Cardiac septum (tissue), 1 donor: ENCODE measurements around the gene UAP1. TPM values are rescaled to one million over a fixed set of nuclear protein-coding genes. Genes with fewer than 3 reads are reported as not detected.

Experiments
- DNase-seq: peaks from one replicate; pipeline ENCODE4 v3.0.0-alpha.2; 2020; ENCODE audit warnings: low spot score
- intact Hi-C: fragments of 100-400 bp; cut with DNase I; formaldehyde crosslinking; loops from one replicate; pipeline ENCODE4 v1.14.0; 2022
- long read RNA-seq: library from polyadenylated mRNA; unstranded; transcript quantifications from one replicate; pipeline ENCODE4 v2.0.0, GENCODE V29; 2021
- total RNA-seq: library from RNA; stranded (reverse); fragmentation: NEBNext Ultra II Directional; extraction: Animal tissue kit (Norgen Biotek cat#: 25700); gene quantifications from one replicate; pipeline ENCODE4 v1.2.1, GENCODE V29; 2021
- donor health status: DM: no; HTN: no; CAD: no.

The UAP1 gene
- 24.4 TPM for total RNA-seq
- long read RNA-seq, transcript UAP1-201 (11 exons, 2,377 nt) = major isoform, 27 of 38 reads
- long read RNA-seq, partial matches to known transcripts = 3 of 38 reads
- long read RNA-seq, other reads (novel, unspliced or antisense) = 6 of 38 reads

DNA sequence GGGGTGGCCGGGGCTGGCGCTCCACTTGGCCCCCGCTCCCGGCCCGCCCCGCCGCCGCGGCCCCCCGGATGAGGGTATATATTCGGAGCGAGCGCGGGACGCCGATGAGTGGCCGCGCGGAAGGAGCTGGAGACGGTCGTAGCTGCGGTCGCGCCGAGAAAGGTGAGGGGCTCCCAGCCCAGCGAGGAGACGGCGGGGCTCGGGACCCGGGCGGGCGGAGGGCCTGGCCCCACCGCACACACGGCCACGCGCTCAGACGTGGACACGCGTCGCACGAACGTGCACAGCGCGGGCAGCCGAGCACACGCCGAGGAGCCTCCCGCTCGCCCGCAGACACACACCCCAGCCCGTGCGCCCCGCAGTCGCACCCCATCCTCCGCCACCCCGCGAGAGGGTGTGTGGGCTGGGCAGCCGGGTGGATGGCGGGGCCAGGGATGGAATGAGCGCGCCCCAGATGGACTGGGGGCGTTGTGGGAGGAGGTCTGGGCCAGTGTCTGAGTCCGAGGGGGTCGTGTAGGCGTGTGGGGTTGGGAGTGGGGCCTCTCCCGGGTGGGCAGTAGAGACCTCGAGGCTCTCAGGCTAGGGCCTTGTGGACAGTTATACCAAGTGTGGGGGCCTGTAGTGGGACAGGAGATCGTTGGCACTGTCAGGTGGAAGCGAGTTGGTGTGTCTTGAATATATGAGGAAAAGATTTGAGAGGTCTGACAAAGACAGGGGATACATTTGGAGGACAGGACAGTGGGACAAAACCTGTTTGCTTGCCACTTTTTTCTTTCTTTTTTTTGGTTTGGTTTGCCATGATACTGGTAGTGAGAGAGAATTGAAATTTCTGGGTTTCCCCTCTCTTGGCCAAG is at the start of gene UAP1:
TSS of gene UAP1 (plus strand) at position 107 of the 854 bp plus-strand sequence. CDS start 4,347 bp downstream, outside the sequence.
- DNase-seq = no peak

DNA sequence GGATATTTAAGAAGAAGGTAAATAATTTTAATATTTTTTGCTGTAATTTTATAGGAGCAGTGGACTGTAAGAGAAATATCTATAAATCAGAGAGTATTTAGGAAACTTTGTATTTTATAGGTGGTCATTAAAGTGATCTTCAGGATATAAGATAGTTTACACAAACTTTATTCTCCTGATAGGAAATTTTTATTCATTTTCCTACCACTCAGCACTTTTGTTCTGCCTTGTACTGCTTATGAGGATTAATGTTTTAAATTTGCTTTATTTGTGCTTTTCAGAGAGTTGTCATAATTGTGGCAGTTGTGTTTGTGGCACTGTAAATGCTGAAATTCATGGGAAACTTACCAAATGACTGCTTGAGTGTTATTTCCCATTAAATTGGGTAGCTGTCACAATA is 34.2 kb upstream of the UAP1 start:
- intact Hi-C loops = no loop called here

More for the DNA sequence above, at the start of gene UAP1:
- intact Hi-C loops = loop anchor here (1.0 kb wide), 1 partner anchor 65 kb away; the partner anchor contains the start of gene UHMK1

GRCh38 chr1:162530307-162530987 is 31.1 kb upstream of the UAP1 start:
- intact Hi-C loops = no loop called here
- DNase-seq = no peak

More for the DNA sequence above, 34.2 kb upstream of the UAP1 start:
- no peak for DNase-seq

- no peak for DNase-seq
- intact Hi-C loops = no loop called here
Measured at GRCh38 chr1:162530988-162531319, 30.6 kb upstream of the UAP1 start.

GRCh38 chr1:162535501-162535900 is 26.0 kb upstream of the UAP1 start:
- no peak for DNase-seq
- intact Hi-C loops = no loop called here

GRCh38 chr1:162536511-162536910 is 25.0 kb upstream of the UAP1 start:
- intact Hi-C loops = no loop called here
- DNase-seq = no peak

- intact Hi-C loops = no loop called here
- DNase-seq = no peak
Measured at GRCh38 chr1:162537216-162537615, 24.3 kb upstream of the UAP1 start.

- intact Hi-C loops = no loop called here
- DNase-seq = no peak
Measured at GRCh38 chr1:162538815-162539431, 22.6 kb upstream of the UAP1 start.

- intact Hi-C loops = no loop called here
Measured at GRCh38 chr1:162541619-162542141, 19.8 kb upstream of the UAP1 start.

GRCh38 chr1:162543228-162543627 is 18.3 kb upstream of the UAP1 start:
- DNase-seq = no peak
- intact Hi-C loops = no loop called here

More at GRCh38 chr1:162541619-162542141, 19.8 kb upstream of the UAP1 start:
- DNase-seq = no peak

DNA sequence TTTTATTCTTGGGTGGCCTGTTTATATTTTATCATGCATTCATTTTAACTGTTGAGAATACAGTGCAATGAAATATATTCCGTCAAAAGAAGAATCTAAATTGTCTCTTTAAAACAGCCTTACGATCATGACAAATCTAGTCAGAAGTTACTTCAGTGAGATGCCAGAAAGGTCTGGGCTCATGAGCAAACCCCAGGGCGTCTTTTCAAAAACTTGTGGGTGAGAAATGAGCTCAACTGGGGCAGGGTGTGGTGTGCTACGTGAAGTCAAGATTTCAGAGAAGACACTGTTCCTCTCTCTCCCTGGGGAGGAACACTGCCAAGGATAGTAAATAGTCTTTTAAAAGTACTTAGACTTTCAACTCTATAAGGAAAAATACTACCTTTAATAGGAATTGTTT is 13.4 kb upstream of the UAP1 start:
- intact Hi-C loops = no loop called here
- DNase-seq = no peak

GRCh38 chr1:162549001-162549400 is 12.5 kb upstream of the UAP1 start:
- intact Hi-C loops = no loop called here
- no peak for DNase-seq

DNA sequence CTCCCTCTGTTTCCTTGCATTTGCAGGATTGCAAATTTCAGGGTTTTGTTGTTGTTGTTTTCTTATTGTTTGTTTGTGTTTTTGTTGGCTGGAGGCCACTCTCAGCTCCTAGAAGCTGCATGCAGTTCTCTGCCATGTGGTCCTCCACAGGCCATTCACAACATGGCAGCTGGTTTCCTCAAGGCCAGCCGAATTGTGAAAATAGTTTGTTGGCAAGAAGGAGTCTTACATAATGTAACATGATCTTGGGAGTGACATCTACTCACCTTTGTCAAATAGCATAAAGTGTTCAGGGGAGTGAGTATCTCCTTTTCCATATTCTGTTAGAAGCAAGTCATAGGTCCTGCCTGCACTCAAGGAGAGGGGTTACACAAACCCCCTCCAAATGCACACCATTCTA is 10.6 kb upstream of the UAP1 start:
- DNase-seq = no peak
- intact Hi-C loops = no loop called here

GRCh38 chr1:162551969-162552683 is 9.4 kb upstream of the UAP1 start:
- intact Hi-C loops = no loop called here
- no peak for DNase-seq

GRCh38 chr1:162552684-162553252 is 8.8 kb upstream of the UAP1 start:
- intact Hi-C loops = no loop called here
- no peak for DNase-seq

DNA sequence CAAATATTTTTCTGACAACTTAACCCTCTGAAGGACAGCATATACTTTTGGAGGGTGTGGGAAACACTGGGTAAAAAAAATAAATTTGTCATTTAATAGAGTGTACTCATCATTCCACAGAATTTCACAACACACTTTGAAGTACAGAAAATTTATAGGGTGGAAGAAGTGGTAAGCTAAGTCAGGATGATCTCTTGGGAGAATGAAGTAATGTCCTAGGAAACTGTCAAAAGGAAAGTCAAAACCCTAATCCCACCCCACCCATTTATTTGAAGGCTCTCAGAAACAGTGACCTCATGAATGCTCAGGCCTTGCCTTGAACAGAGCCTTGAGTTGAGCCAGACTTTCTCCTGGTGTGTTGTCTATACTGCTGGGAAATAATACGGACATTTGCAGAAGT is 7.3 kb upstream of the UAP1 start:
- DNase-seq = no peak
- intact Hi-C loops = no loop called here

GRCh38 chr1:162557536-162557935 is 4.0 kb upstream of the UAP1 start:
- DNase-seq = no peak
- intact Hi-C loops = no loop called here

GRCh38 chr1:162560303-162561036 is 1.1 kb upstream of the UAP1 start:
- intact Hi-C loops = loop anchor here (1.0 kb wide), 1 partner anchor 63 kb away; the partner anchor contains the start of gene UHMK1
- no peak for DNase-seq
